K562 (cell line): ENCODE measurements around the gene DGKZ. TPM values are rescaled to one million over a fixed set of nuclear protein-coding genes. Genes with fewer than 3 reads are reported as not detected.

Source experiments
- ARHGAP35 ChIP-seq: fragments of 450-650 bp; IDR thresholded peaks from 2 replicates; pipeline ENCODE4 v1.6.1; 2018; ENCODE audit not compliant: partially characterized antibody
- ATF4 ChIP-seq: fragments of 450-650 bp; formaldehyde crosslinking; IDR thresholded peaks from 2 replicates; pipeline ENCODE4 v1.4.0; 2022; ENCODE audit warnings: mild to moderate bottlenecking, moderate library complexity
- BMI1 ChIP-seq: fragments of 150-350 bp; IDR thresholded peaks from 2 replicates; pipeline ENCODE4 v1.6.1; 2014; ENCODE audit warnings: low read length
- CBFA2T2 ChIP-seq: fragments of 450-650 bp; conservative IDR thresholded peaks from 2 replicates; pipeline ENCODE4 v1.6.1; 2017; ENCODE audit warnings: mild to moderate bottlenecking
- CBX3 ChIP-seq, 2 experiments: IDR thresholded peaks; 1 replicate in 1 of 2; 2 replicates in 1 of 2; pipeline ENCODE4 v1.6.1; 2012; ENCODE audit warnings: inconsistent platforms in 2 of 2, low read length in 2 of 2, borderline replicate concordance in 1 of 2, control low read depth in 1 of 2
- CC2D1A ChIP-seq: fragments of 450-650 bp; IDR thresholded peaks from 2 replicates; pipeline ENCODE4 v1.6.1; 2017; ENCODE audit warnings: mild to moderate bottlenecking
- CREM ChIP-seq: IDR thresholded peaks from 2 replicates; pipeline ENCODE4 v1.6.1; 2014; ENCODE audit warnings: antibody characterized with exemption, low read depth
- EHMT2 ChIP-seq: fragments of 450-650 bp; IDR thresholded peaks from 2 replicates; pipeline ENCODE4 v1.6.1; 2018; ENCODE audit warnings: antibody characterized with exemption
- HEY1 ChIP-seq: fragments of 250-450 bp; sonication (Bioruptor Pico); IDR thresholded peaks from 2 replicates; pipeline ENCODE4 v1.5.0; 2020; ENCODE audit warnings: mild to moderate bottlenecking, moderate library complexity, borderline replicate concordance
- HNRNPL ChIP-seq: fragments of 200-400 bp; formaldehyde crosslinking; IDR thresholded peaks from 2 replicates; pipeline ENCODE4 v1.6.1; 2017; ENCODE audit warnings: low read depth, mild to moderate bottlenecking, low read length
- KLF13 ChIP-seq: fragments of 450-650 bp; IDR thresholded peaks from 2 replicates; pipeline ENCODE4 v1.6.1; 2016; ENCODE audit warnings: missing genetic modification characterization, low read depth, mild to moderate bottlenecking, missing compliant biosample characterization, moderate library complexity, borderline replicate concordance
- MEIS2 ChIP-seq: fragments of 450-650 bp; IDR thresholded peaks from 2 replicates; pipeline ENCODE4 v1.6.1; 2014; ENCODE audit warnings: mild to moderate bottlenecking; ENCODE audit not compliant: partially characterized antibody
- MLX ChIP-seq, 2 experiments: fragments of 450-650 bp in 1 of 2; sonication (generic) in 1 of 2; formaldehyde crosslinking; conservative IDR thresholded peaks; 2 replicates each; pipeline versions ENCODE4 v1.4.0 to v1.8.1; 2020 to 2022; ENCODE audit warnings: mild to moderate bottlenecking in 1 of 2, missing genetic modification reagents in 1 of 2
- SIX5 ChIP-seq, 2 experiments: IDR thresholded peaks; 2 replicates each; pipeline ENCODE4 v1.6.1; 2011; ENCODE audit warnings: low read length in 2 of 2, borderline replicate concordance in 1 of 2, low read depth in 1 of 2, mild to moderate bottlenecking in 1 of 2, moderate library complexity in 1 of 2; ENCODE audit not compliant: insufficient read depth in 1 of 2
- SMAD4 ChIP-seq: fragments of 250-450 bp; sonication (Bioruptor Pico); conservative IDR thresholded peaks from 2 replicates; pipeline ENCODE4 v1.8.0; 2021; ENCODE audit warnings: inconsistent platforms, mild to moderate bottlenecking, moderate library complexity
- SMARCE1 ChIP-seq: fragments of 450-650 bp; IDR thresholded peaks from 2 replicates; pipeline ENCODE4 v1.7.1; 2016; ENCODE audit warnings: mild to moderate bottlenecking
- SRF ChIP-seq, 2 experiments: fragments of 250-450, 450-650 bp in 1 of 2; sonication (Bioruptor Pico) in 1 of 2; sonication (generic) in 1 of 2; formaldehyde crosslinking; IDR thresholded peaks; 2 replicates each; pipeline versions ENCODE4 v1.5.0 to v1.5.1; 2020 to 2022; ENCODE audit warnings: mild to moderate bottlenecking in 1 of 2, missing genetic modification reagents in 1 of 2
- SUPT5H ChIP-seq: fragments of 450-650 bp; IDR thresholded peaks from 2 replicates; pipeline ENCODE4 v1.6.1; 2016
- ZBTB11 ChIP-seq, 3 experiments: fragments of 200-800 bp in 1 of 3; fragments of 250-450 bp in 1 of 3; fragments of 450-650 bp in 1 of 3; sonication (Bioruptor Pico) in 1 of 3; sonication (Bioruptor generic) in 1 of 3; formaldehyde crosslinking in 1 of 3; IDR thresholded peaks; 2 replicates each; pipeline versions ENCODE4 v1.6.1 to v1.8.0; 2016 to 2022; ENCODE audit warnings: mild to moderate bottlenecking in 2 of 3, missing genetic modification characterization in 2 of 3, missing compliant biosample characterization in 1 of 3, moderate library complexity in 1 of 3
- ZBTB7A ChIP-seq: IDR thresholded peaks from 2 replicates; pipeline ENCODE4 v1.6.1; 2011; ENCODE audit warnings: low read depth, mild to moderate bottlenecking, low read length, moderate library complexity, borderline replicate concordance; ENCODE audit not compliant: control insufficient read depth
- ZNF263 ChIP-seq: sonication (generic); formaldehyde crosslinking; IDR thresholded peaks from 2 replicates; pipeline ENCODE4 v1.8.0; 2022; ENCODE audit warnings: mild to moderate bottlenecking, missing genetic modification reagents, borderline replicate concordance
- ZNF584 ChIP-seq: fragments of 200-800 bp; sonication (Bioruptor generic); IDR thresholded peaks from 2 replicates; pipeline ENCODE4 v1.6.1; 2016; ENCODE audit warnings: low read depth, mild to moderate bottlenecking, missing genetic modification characterization, missing compliant biosample characterization
- ZSCAN29 ChIP-seq: fragments of 450-650 bp; IDR thresholded peaks from 2 replicates; pipeline ENCODE4 v1.6.1; 2017
- polyA plus RNA-seq, 8 experiments: library from polyadenylated mRNA; depleted of rRNA in 4 of 8; stranded (reverse) in 5 of 8; unstranded in 3 of 8; fragments of >200 nt; fragmentation: Nextera tagmentation in 2 of 8; fragmentation: Illumina TruSeq in 1 of 8; extraction: Ambion mirVana in 2 of 8; extraction: Trizol in 1 of 8; gene quantifications; 2 replicates each; pipeline versions ENCODE4 v1.2.1 to v1.2.3, GENCODE V29; 2011 to 2014; ENCODE audit warnings: inconsistent platforms in 1 of 8, missing spikeins in 1 of 8
- total RNA-seq, 7 experiments: library from RNA; depleted of rRNA in 6 of 7; stranded (reverse); fragments of >200 nt in 6 of 7; fragmentation: Illumina TruSeq in 2 of 7; extraction: Trizol in 2 of 7; gene quantifications; 2 replicates each; pipeline versions ENCODE4 v1.2.1 to v1.2.3, GENCODE V29; 2011 to 2021; ENCODE audit warnings: low replicate concordance in 1 of 7

Gene DGKZ
- total and polyA plus RNA-seq, 9 of the 15 experiments (the other 6 are each of a cell fraction or from before 2014, with no cell fraction given) = 0.51 to 100 (median 44.2) TPM

DNA sequence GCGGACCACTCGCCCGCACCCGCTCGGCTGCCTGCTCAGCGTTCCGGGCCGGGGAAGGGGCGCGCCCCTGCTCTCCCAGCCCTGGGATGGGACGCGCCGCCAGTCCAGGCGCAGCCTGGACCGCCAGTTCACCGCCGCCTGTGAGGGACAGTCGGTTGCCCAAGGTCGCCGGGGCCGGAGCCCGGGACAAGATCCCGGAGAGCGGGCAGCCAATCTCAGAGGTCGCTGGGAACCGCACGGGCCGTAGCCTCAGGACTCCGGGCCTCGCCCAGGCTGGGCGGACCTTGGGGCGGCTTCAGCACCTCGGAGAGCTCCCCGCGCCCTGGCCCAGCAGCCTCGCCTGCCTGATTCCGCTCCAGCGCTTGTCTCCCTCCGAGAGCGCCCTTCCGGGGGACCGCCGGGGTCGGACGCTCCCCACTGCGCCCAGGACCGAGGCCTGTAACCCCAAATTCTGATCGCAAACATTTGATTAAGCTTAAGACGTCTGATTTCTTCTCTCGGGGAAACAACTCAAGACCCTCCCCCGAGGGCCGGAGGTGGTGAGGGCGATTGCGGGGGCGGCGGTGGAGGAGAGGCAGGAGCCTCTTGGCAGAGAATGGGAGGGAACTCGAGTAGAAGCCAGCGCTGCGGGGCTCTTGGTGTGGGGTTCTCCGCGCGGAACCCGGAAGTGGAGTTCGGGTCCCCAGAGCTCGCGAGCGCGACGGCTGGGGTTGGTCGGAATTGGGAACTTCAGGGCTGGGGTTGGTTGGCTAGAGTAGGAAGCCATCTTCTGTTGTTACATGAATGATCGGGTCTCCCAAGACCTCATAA is 45.4 kb downstream of the DGKZ start (continued):
- no peak for TF ChIP-seq BMI1
- no peak for TF ChIP-seq SUPT5H
- peak; percentile 85 for TF ChIP-seq ZBTB7A
- peak in 1 of 3 experiments; percentile 71; a peak in 1 of 6 replicates for TF ChIP-seq ZBTB11 (CRISPR knock-in tag; IDR thresholded peaks at IDR 0.05)
- no peak for TF ChIP-seq MEIS2
- peak; percentile 99 for TF ChIP-seq EHMT2
- no peak; a peak in 1 of 4 replicates for TF ChIP-seq SIX5 (IDR thresholded peaks at IDR 0.05; ENCODE audit: borderline replicate concordance in 1 of 2, insufficient read depth in 1 of 2, low read depth in 1 of 2, low read length in 2 of 2)
- TF ChIP-seq ZSCAN29 = 0 out of 2 replicates have a peak, but pooled peaks have one; percentile 41
- peak in 1 of 2 experiments; percentile 44; a peak in 1 of 3 replicates for TF ChIP-seq CBX3 (IDR thresholded peaks at IDR 0.05; ENCODE audit: borderline replicate concordance in 1 of 2, low read length in 2 of 2)
- no peak for TF ChIP-seq HEY1 (CRISPR knock-in tag)
- no peak for TF ChIP-seq CBFA2T2
- TF ChIP-seq ARHGAP35 = no peak
- TF ChIP-seq SMARCE1 = 0 out of 2 replicates have a peak, but pooled peaks have one; percentile 38
- no peak for TF ChIP-seq KLF13 (tag)
- peak; percentile 74 for TF ChIP-seq SMAD4 (CRISPR knock-in tag)
- TF ChIP-seq HNRNPL = peak; percentile 95
- TF ChIP-seq ZNF263 = peak; percentile 83
- peak; percentile 58; the same call in 1 of the 2 replicates for TF ChIP-seq CREM
- TF ChIP-seq ZNF584 = no peak
- TF ChIP-seq ATF4 (CRISPR knock-in tag) = no peak
- 0 out of 2 replicates have a peak, but pooled peaks have one; percentile 28 for TF ChIP-seq CC2D1A
- no peak for TF ChIP-seq MLX (CRISPR knock-in tag; conservative IDR thresholded peaks at IDR 0.05)
- TF ChIP-seq SRF (CRISPR knock-in tag; IDR thresholded peaks at IDR 0.05) = peak in 1 of 2 experiments; percentile 87; a peak in 2 of 4 replicates
